ENCODE measurements around the gene MAOB. TPM values are rescaled to one million over a fixed set of nuclear protein-coding genes. Genes with fewer than 3 reads are reported as not detected.

MAOB gene
- total and polyA plus RNA-seq, 2 donors (not counting 1 experiment from before 2014, with no cell fraction given) = not detected

GRCh38 chrX:43827791-43828190, 54.5 kb downstream of the MAOB start:
- ChIA-PET CTCF (no interaction called here), POLR2A (no interaction called here)
- intact Hi-C loops (cut with micrococcal nuclease) = no loop called here
- Histone ChIP-seq H3K9me3 (ENCODE audit: control extremely low read depth in 1 of 3, control insufficient read depth in 2 of 3, insufficient read depth in 1 of 3, low read length in 2 of 3) (no peaks in the 10 kb centered on the region), H3K4me3 (ENCODE audit: control extremely low read depth in 1 of 5, extremely low read depth in 1 of 5, insufficient read depth in 1 of 5, low read depth in 2 of 5, low read length in 4 of 5) (no peak overlapping the region), H3K4me2 (replicated peaks; ENCODE audit: low read depth, low read length, poor library complexity, severe bottlenecking) (no peak overlapping the region), H3K9ac (ENCODE audit: low read length) (no peak overlapping the region), H4K20me1 (ENCODE audit: control insufficient read depth, insufficient read depth, low read length, poor library complexity, severe bottlenecking) (no peaks in the 10 kb centered on the region), H3K36me3 (replicated peaks in 1 of 2; ENCODE audit: control extremely low read depth in 1 of 2, control insufficient read depth in 1 of 2, extremely low read depth in 1 of 2, insufficient read depth in 2 of 2, low read length in 1 of 2) (no peaks in the 10 kb centered on the region), H2AFZ (ENCODE audit: insufficient read depth, low read depth, low read length, poor library complexity, severe bottlenecking) (no peak overlapping the region), H3K27me3 (replicated peaks in 1 of 4; ENCODE audit: control extremely low read depth in 1 of 4, control insufficient read depth in 3 of 4, insufficient read depth in 4 of 4, low read length in 3 of 4) (peaks cover 0 to 11% (median 0%) of the 10 kb centered on the region in 4 experiments), H3K4me1 (ENCODE audit: control insufficient read depth in 2 of 2, insufficient read depth in 2 of 2, low read length in 2 of 2) (no peaks in the 10 kb centered on the region), H3K27ac (ENCODE audit: low read length in 2 of 2) (no peak overlapping the region), H3K79me2 (ENCODE audit: control insufficient read depth, insufficient read depth, low read length) (no peaks in the 10 kb centered on the region)
- TF ChIP-seq CTCF (IDR thresholded peaks at IDR 0.05) (no peak), EZH2 (IDR thresholded peaks at IDR 0.05; ENCODE audit: borderline replicate concordance, insufficient read depth, low read depth, low read length, poor library complexity, severe bottlenecking) (no peak)
- peaks cover 3% of the 10 kb centered on the region for H3K27me3 Mint-ChIP-seq
- ATAC-seq (ENCODE audit: low read depth) = no peak
- H3K27ac Mint-ChIP-seq = no peak overlapping the region
- no peak overlapping the region for H3K4me3 Mint-ChIP-seq
- no peaks in the 10 kb centered on the region for H3K4me1 Mint-ChIP-seq
- H3K9me3 Mint-ChIP-seq (ENCODE audit: insufficient read depth) = no peaks in the 10 kb centered on the region
- DNase-seq = no peak

GRCh38 chrX:43822014-43822413, 60.2 kb downstream of the MAOB start:
- no peak overlapping the region for H3K27ac ChIP-seq (ENCODE audit: low read length in 2 of 2)
- H3K4me3 ChIP-seq (ENCODE audit: control extremely low read depth in 1 of 5, extremely low read depth in 1 of 5, insufficient read depth in 1 of 5, low read depth in 2 of 5, low read length in 4 of 5) = no peak overlapping the region
- H3K79me2 ChIP-seq (ENCODE audit: control insufficient read depth, insufficient read depth, low read length) = no peaks in the 10 kb centered on the region
- no peak overlapping the region for H2AFZ ChIP-seq (ENCODE audit: insufficient read depth, low read depth, low read length, poor library complexity, severe bottlenecking)
- no peaks in the 10 kb centered on the region for H3K9me3 ChIP-seq (ENCODE audit: control extremely low read depth in 1 of 3, control insufficient read depth in 2 of 3, insufficient read depth in 1 of 3, low read length in 2 of 3)
- ChIA-PET CTCF (no interaction called here), POLR2A (no interaction called here)
- no CpG with 5 or more reads among the region's 1 CpG for WGBS (ENCODE audit: insufficient coverage)
- no peaks in the 10 kb centered on the region for H3K9me3 Mint-ChIP-seq (ENCODE audit: insufficient read depth)
- H3K4me1 ChIP-seq (ENCODE audit: control insufficient read depth in 2 of 2, insufficient read depth in 2 of 2, low read length in 2 of 2) = no peaks in the 10 kb centered on the region
- ATAC-seq (ENCODE audit: low read depth) (no peak), DNase-seq (no peak)
- no peaks in the 10 kb centered on the region for H3K4me1 Mint-ChIP-seq
- no peak overlapping the region for H3K4me3 Mint-ChIP-seq
- no peak overlapping the region for H3K27ac Mint-ChIP-seq
- H3K9ac ChIP-seq (ENCODE audit: low read length) = no peak overlapping the region
- no peaks in the 10 kb centered on the region for H3K27me3 ChIP-seq (replicated peaks in 1 of 4; ENCODE audit: control extremely low read depth in 1 of 4, control insufficient read depth in 3 of 4, insufficient read depth in 4 of 4, low read length in 3 of 4)
- H3K27me3 Mint-ChIP-seq = peaks cover 10% of the 10 kb centered on the region
- no peaks in the 10 kb centered on the region for H4K20me1 ChIP-seq (ENCODE audit: control insufficient read depth, insufficient read depth, low read length, poor library complexity, severe bottlenecking)
- no peaks in the 10 kb centered on the region for H3K36me3 ChIP-seq (replicated peaks in 1 of 2; ENCODE audit: control extremely low read depth in 1 of 2, control insufficient read depth in 1 of 2, extremely low read depth in 1 of 2, insufficient read depth in 2 of 2, low read length in 1 of 2)
- no peak for TF ChIP-seq EZH2 (IDR thresholded peaks at IDR 0.05; ENCODE audit: borderline replicate concordance, insufficient read depth, low read depth, low read length, poor library complexity, severe bottlenecking)
- TF ChIP-seq CTCF (IDR thresholded peaks at IDR 0.05) = no peak
- intact Hi-C loops (cut with micrococcal nuclease) = no loop called here
- no peak overlapping the region for H3K4me2 ChIP-seq (replicated peaks; ENCODE audit: low read depth, low read length, poor library complexity, severe bottlenecking)

All from B cell (primary cell).